HFF-Myc (cell line): ENCODE data around the gene TTBK1.

Experiments
- DNase-seq: peaks from one replicate; pipeline ENCODE4 v3.0.0-alpha.2; 2011; ENCODE audit warnings: low read depth; ENCODE audit errors: extremely low read depth
- H3K4me3 ChIP-seq: replicated peaks from 2 replicates; pipeline ENCODE4 v1.5.1; 2011; ENCODE audit warnings: low read depth, mild to moderate bottlenecking, control low read depth, low read length
- CTCF ChIP-seq: IDR thresholded peaks from 2 replicates; pipeline ENCODE4 v1.5.1; 2012; ENCODE audit warnings: mild to moderate bottlenecking, low read depth, low read length, control low read depth; ENCODE audit errors: missing control alignments

The TTBK1 gene

GRCh38 chr6:43242908-43243663 lies at the start of gene TTBK1:
Gene TTBK1, plus strand, starts transcription at chr6:43243481. Its CDS starts 3,180 bp downstream, at chr6:43246661.
- TF ChIP-seq CTCF, result no peak
- DNase-seq, result no peak
- H3K4me3 ChIP-seq, result no peak within 1 kb of the TSS

- H3K4me3 ChIP-seq, result no peak overlapping the region
- no peak for DNase-seq
- TF ChIP-seq CTCF, result no peak
These were observed 49.4 kb upstream of the TTBK1 start for GRCh38 chr6:43193929-43194328.

GRCh38 chr6:43196337-43196736 lies 46.9 kb upstream of the TTBK1 start:
- no peak overlapping the region for H3K4me3 ChIP-seq
- no peak for DNase-seq

GRCh38 chr6:43199912-43200311 lies 43.4 kb upstream of the TTBK1 start:
- no peak for DNase-seq
- TF ChIP-seq CTCF, result no peak
- no peak overlapping the region for H3K4me3 ChIP-seq

More at GRCh38 chr6:43196337-43196736, 46.9 kb upstream of the TTBK1 start:
- TF ChIP-seq CTCF, result no peak

- H3K4me3 ChIP-seq, result no peak overlapping the region
- no peak for TF ChIP-seq CTCF
- no peak for DNase-seq
These were observed 42.7 kb upstream of the TTBK1 start for GRCh38 chr6:43200541-43200940.

- H3K4me3 ChIP-seq, result no peak overlapping the region
- no peak for TF ChIP-seq CTCF
- no peak for DNase-seq
These were observed 40.8 kb upstream of the TTBK1 start for GRCh38 chr6:43202451-43202850.
